Mucosa of descending colon (tissue), 3 donors: Measurements from ENCODE around the gene SPOCK1. TPM values are rescaled to one million over a fixed set of nuclear protein-coding genes. Genes with fewer than 3 reads are reported as not detected.
"Not testable (repeated sequence)": the region's sequence is repeated elsewhere in the genome, so short reads cannot be mapped to it uniquely, and the experiment has no call there.

Experiments used
- ATAC-seq: fragments of 200-7000 bp; cut with Tn5 transposase; one replicate; pipeline ENCODE4 v1.9.1; 2020; ENCODE audit warnings: mild to moderate bottlenecking, moderate library complexity
- DNase-seq, 3 donors: peaks; one replicate each; pipeline ENCODE4 v3.0.0-alpha.2; 2020
- H3K36me3 ChIP-seq: fragments of 200-600 bp; one replicate; pipeline ENCODE4 v1.8.0; 2021; ENCODE audit warnings: low read depth, mild to moderate bottlenecking
- H3K4me1 ChIP-seq: fragments of 200-600 bp; one replicate; pipeline ENCODE4 v1.8.0; 2021; ENCODE audit warnings: low read depth, mild to moderate bottlenecking
- H3K4me3 ChIP-seq: fragments of 200-600 bp; one replicate; pipeline ENCODE4 v1.8.0; 2021; ENCODE audit warnings: mild to moderate bottlenecking
- H3K9me3 ChIP-seq: fragments of 200-600 bp; one replicate; pipeline ENCODE4 v1.8.0; 2021; ENCODE audit warnings: mild to moderate bottlenecking
- intact Hi-C, 2 donors: fragments of 100-400 bp; cut with DNase I in 1 of 2; cut with micrococcal nuclease in 1 of 2; formaldehyde crosslinking; loops; one replicate each; pipeline versions ENCODE4 v1.11.0 to v1.11.1; 2022; cut with DNase I, micrococcal nuclease
- total RNA-seq, 3 donors: library from RNA; stranded (reverse); fragmentation: NEBNext Ultra II Directional in 2 of 3; extraction: Animal tissue kit (Norgen Biotek cat#: 25700) in 2 of 3; gene quantifications; one replicate each; pipeline versions ENCODE4 v1.2.1 to v1.2.4, GENCODE V29; 2021 to 2023
- TF ChIP-seq, protein P1 (sequence below): fragments of 200-600 bp; IDR thresholded peaks from one replicate; pipeline ENCODE4 v1.8.0; 2022; ENCODE audit warnings: antibody characterized with exemption, mild to moderate bottlenecking
- donor health status: DM: no; HTN: no; CAD: no; lungs with moderate emphysema.
- donor health status: DM: no; HTN: no; CAD: no.
- donor health status: DM: no; HTN: yes; CAD: no.

SPOCK1 gene
- total RNA-seq, 3 donors from 2014 or later, result 1.8 to 55.5 (median 7.9) TPM

DNA sequence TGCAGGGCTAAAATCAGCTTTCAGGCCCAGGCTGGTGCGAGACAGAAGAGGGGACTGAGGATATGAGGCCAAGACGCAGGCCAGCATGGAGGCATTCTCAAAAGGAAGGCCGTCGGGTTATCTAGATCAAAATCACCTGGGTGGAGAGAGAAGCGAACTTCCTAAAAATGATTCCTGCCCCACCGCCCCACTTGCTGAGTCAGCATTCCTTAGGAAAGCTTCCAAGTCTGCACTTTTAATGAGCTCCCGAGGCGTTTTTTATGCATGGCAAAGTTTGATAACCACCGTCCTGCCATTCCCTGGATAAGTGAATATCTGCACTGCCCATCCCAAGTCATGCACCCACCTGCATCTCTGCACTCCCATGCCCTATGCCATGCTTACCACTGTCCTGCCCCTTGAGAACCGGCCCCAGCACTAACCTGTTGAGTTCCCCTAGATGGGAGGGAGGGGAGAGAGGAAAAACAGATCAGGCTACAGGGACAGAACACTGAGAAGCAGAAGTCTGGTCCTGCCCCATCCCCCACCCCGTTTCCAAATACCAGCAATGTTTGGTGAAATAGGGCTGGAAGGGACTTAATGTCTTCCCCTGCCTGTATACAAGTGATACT, 1.6 kb upstream of the SPOCK1 start:
- TF ChIP-seq, protein P1, sequence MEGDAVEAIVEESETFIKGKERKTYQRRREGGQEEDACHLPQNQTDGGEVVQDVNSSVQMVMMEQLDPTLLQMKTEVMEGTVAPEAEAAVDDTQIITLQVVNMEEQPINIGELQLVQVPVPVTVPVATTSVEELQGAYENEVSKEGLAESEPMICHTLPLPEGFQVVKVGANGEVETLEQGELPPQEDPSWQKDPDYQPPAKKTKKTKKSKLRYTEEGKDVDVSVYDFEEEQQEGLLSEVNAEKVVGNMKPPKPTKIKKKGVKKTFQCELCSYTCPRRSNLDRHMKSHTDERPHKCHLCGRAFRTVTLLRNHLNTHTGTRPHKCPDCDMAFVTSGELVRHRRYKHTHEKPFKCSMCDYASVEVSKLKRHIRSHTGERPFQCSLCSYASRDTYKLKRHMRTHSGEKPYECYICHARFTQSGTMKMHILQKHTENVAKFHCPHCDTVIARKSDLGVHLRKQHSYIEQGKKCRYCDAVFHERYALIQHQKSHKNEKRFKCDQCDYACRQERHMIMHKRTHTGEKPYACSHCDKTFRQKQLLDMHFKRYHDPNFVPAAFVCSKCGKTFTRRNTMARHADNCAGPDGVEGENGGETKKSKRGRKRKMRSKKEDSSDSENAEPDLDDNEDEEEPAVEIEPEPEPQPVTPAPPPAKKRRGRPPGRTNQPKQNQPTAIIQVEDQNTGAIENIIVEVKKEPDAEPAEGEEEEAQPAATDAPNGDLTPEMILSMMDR, result no peak
- ATAC-seq (no peak), DNase-seq (no peak)
- Histone ChIP-seq H3K36me3 (no peaks in the 10 kb centered on the region), H3K4me3 (no peak overlapping the region), H3K9me3 (no peaks in the 10 kb centered on the region), H3K4me1 (no peaks in the 10 kb centered on the region)
- intact Hi-C loops, result loop anchor here in 1 of 2 donors (5.0 kb wide), 1 partner anchor 178 kb away; no protein-coding TSS in a partner anchor

DNA sequence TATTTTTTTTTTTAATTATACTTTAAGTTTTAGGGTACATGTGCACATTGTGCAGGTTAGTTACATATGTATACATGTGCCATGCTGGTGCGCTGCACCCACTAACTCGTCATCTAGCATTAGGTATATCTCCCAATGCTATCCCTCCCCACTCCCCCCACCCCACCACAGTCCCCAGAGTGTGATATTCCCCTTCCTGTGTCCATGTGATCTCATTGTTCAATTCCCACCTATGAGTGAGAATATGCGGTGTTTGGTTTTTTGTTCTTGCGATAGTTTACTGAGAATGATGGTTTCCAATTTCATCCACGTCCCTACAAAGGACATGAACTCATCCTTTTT, 351 bp upstream of the SPOCK1 start:
- intact Hi-C loops, result loop anchor here in 1 of 2 donors (5.0 kb wide), 1 partner anchor 157 kb away; no protein-coding TSS in a partner anchor
- H3K9me3 ChIP-seq, DNase-seq, H3K4me3 ChIP-seq, H3K36me3 ChIP-seq, ATAC-seq, H3K4me1 ChIP-seq: not testable (repeated sequence)

DNA sequence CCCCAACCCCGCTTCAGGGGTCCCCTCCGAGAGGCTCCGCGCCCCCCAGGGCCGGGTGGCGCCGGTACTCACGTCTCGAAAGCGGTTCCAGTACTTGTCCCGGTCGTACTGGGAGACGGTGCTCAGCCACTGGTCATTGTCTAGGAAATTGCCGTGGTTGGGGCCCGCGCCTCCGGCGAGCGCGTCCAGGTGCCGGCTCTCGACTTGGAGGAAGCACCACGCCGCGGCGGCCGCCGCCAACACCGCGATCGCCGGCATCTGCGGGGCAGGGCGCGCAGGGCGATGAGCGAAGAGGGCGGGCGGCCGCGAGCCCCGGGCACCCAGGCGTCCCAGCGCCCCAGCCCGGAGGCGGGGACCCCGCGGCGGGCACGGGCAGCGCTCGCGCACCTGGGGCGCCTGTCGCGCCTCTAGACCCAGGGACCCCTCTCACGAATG, 808 bp downstream of the SPOCK1 start:
- ATAC-seq, result peak; percentile 24
- no peaks in the 10 kb centered on the region for H3K9me3 ChIP-seq
- intact Hi-C loops, result loop anchor here in 1 of 2 donors (5.0 kb wide), 1 partner anchor 156 kb away; no protein-coding TSS in a partner anchor
- no peak overlapping the region for H3K4me3 ChIP-seq
- H3K4me1 ChIP-seq, result no peaks in the 10 kb centered on the region
- TF ChIP-seq, protein P1, result no peak
- no peak for DNase-seq
- H3K36me3 ChIP-seq, result no peaks in the 10 kb centered on the region

DNA sequence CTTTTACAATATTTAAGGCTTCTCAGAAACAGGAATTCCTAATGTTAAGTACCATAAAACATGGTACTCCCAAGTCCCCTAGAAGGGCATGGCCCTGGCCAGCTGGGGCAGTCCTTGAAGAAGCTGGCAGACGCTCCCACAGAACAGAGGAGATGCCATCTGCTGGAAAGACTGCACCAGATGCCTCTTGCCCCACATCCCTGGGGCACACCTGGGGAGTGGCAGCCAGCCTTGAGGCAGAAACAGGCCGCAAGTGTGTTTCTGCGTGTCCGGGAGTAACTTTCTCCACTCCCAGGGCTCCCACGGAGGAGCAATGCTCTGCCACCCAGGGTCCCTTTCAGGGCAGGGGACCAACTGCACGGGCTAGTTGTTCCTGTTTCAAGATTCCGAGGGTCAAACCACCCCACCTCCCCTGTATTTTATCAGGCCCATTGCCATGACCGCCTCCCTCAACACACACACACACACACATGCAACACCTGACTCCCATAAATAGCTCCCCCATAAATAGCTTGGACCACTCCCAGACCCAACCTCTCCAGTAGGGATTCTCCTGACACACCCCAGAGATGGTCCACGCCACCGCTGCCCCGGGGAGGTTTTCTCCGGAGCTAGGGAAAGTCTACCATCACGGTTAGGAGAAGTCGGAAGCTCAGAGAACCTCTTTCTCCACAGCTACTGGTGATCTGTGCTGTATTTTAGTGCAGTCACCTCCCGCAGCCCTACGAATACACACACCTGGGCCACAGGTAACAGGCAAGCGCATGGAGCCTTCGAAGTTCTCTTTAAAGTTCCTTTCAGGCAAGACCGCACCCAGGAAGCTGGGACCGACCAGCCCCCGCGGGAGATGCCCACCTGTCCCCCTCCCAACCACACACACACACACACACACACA, 1.5 kb downstream of the SPOCK1 start:
- Histone ChIP-seq H3K4me3 (no peak overlapping the region), H3K9me3 (no peaks in the 10 kb centered on the region), H3K4me1 (no peaks in the 10 kb centered on the region), H3K36me3 (no peaks in the 10 kb centered on the region)
- no peak for ATAC-seq
- DNase-seq, result no peak
- TF ChIP-seq, protein P1, result no peak
- intact Hi-C loops, result loop anchor here in 1 of 2 donors (5.0 kb wide), 1 partner anchor 155 kb away; no protein-coding TSS in a partner anchor

DNA sequence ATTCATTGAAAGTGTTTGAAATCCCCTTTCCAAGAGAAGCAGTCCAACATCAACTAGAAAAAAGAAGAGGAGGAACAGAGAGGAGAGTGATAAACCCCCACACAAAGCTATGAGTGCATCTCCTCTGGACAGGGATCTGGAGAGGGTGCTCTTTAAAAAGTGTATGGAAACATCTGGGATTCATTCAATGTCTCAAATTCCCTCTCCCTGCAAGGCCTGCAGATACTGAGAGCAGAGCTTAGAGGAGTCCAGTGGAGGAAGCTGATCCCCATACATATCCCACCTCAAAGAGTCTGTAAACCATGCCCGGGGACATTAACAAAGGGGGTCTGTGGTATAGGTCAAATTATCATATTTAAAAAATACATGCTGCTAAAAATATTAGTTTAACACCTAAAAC, 2.2 kb downstream of the SPOCK1 start:
- H3K9me3 ChIP-seq, result no peaks in the 10 kb centered on the region
- no peak for DNase-seq
- H3K4me3 ChIP-seq, result no peak overlapping the region
- intact Hi-C loops, result loop anchor here in 1 of 2 donors (5.0 kb wide), 1 partner anchor 155 kb away; no protein-coding TSS in a partner anchor
- no peak for ATAC-seq
- H3K4me1 ChIP-seq, result no peaks in the 10 kb centered on the region
- TF ChIP-seq, protein P1, result no peak
- H3K36me3 ChIP-seq, result no peaks in the 10 kb centered on the region

DNA sequence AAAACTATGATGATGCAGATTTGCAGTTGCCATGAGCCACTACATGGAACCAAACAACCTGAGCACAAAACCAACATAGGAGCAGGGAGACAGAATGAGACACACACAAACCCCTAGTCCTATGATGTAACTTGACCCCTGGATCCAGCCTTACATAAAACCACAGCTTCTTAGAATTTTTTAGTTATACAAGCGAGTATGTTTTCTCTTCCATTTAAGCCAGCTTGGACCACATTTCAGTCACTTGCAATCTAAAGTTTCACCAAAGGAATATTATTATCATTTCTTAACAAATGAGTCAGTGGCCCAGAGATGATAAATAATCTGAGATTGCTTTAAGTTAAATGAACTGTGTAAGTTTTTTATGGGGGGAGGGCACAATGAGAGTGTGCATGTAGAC, 6.8 kb downstream of the SPOCK1 start:
- DNase-seq (no peak), ATAC-seq (no peak)
- no peaks in the 10 kb centered on the region for H3K36me3 ChIP-seq
- TF ChIP-seq, protein P1, result no peak
- H3K9me3 ChIP-seq, result no peaks in the 10 kb centered on the region
- H3K4me1 ChIP-seq, result no peaks in the 10 kb centered on the region
- intact Hi-C loops, result no loop called here
- H3K4me3 ChIP-seq, result no peak overlapping the region
